GM23248 (cell line): Measurements from ENCODE around the gene SFMBT1. TPM values are rescaled to one million over a fixed set of nuclear protein-coding genes. Genes with fewer than 3 reads are reported as not detected.

ENCODE experiments used
- DNase-seq: peaks from one replicate; pipeline ENCODE4 v3.0.0-alpha.2; 2015
- H2AFZ ChIP-seq: fragments of 200-600 bp; sonication (generic); 2 replicates; pipeline ENCODE4 v1.6.1; 2016; ENCODE audit warnings: antibody characterized with exemption
- H3F3A ChIP-seq: fragments of 200-600 bp; sonication (generic); 2 replicates; pipeline ENCODE4 v1.6.1; 2016; ENCODE audit warnings: mild to moderate bottlenecking, antibody characterized with exemption, mixed run types; ENCODE audit not compliant: insufficient read depth
- H3K27ac ChIP-seq: fragments of 200-600 bp; sonication (generic); 2 replicates; pipeline ENCODE4 v1.5.1; 2016; ENCODE audit warnings: mild to moderate bottlenecking
- H3K27me3 ChIP-seq: fragments of 200-600 bp; sonication (generic); replicated peaks from 2 replicates; pipeline ENCODE4 v1.6.1; 2016; ENCODE audit warnings: mild to moderate bottlenecking; ENCODE audit not compliant: insufficient read depth
- H3K36me3 ChIP-seq: fragments of 200-600 bp; sonication (generic); 2 replicates; pipeline ENCODE4 v1.6.1; 2016; ENCODE audit warnings: low read depth, mild to moderate bottlenecking
- H3K4me1 ChIP-seq: fragments of 200-600 bp; sonication (generic); 2 replicates; pipeline ENCODE4 v1.6.1; 2016; ENCODE audit warnings: mild to moderate bottlenecking; ENCODE audit not compliant: insufficient read depth
- H3K4me2 ChIP-seq: fragments of 200-600 bp; sonication (generic); one replicate; pipeline ENCODE4 v1.6.1; 2016; ENCODE audit warnings: mild to moderate bottlenecking; ENCODE audit not compliant: unreplicated experiment
- H3K4me3 ChIP-seq: fragments of 200-600 bp; sonication (generic); 2 replicates; pipeline ENCODE4 v1.5.1; 2016; ENCODE audit warnings: mild to moderate bottlenecking
- H3K79me2 ChIP-seq: fragments of 200-600 bp; sonication (generic); 2 replicates; pipeline ENCODE4 v1.6.1; 2016; ENCODE audit warnings: mild to moderate bottlenecking; ENCODE audit not compliant: insufficient read depth
- H3K9ac ChIP-seq: fragments of 200-600 bp; sonication (generic); 2 replicates; pipeline ENCODE4 v1.6.1; 2016; ENCODE audit warnings: mild to moderate bottlenecking
- H3K9me2 ChIP-seq: fragments of 200-600 bp; sonication (generic); 2 replicates; pipeline ENCODE4 v1.6.1; 2016; ENCODE audit warnings: mixed run types, mild to moderate bottlenecking, moderate library complexity; ENCODE audit not compliant: insufficient read depth
- H3K9me3 ChIP-seq: fragments of 200-600 bp; sonication (generic); one replicate; pipeline ENCODE4 v1.6.1; 2017; ENCODE audit warnings: low read depth
- H4K20me1 ChIP-seq: fragments of 200-600 bp; sonication (generic); 2 replicates; pipeline ENCODE4 v1.6.0; 2016; ENCODE audit not compliant: insufficient read depth
- EZH2 ChIP-seq: fragments of 200-600 bp; sonication (generic); IDR thresholded peaks from 2 replicates; pipeline ENCODE4 v1.6.1; 2018; ENCODE audit warnings: antibody characterized with exemption, mild to moderate bottlenecking; ENCODE audit not compliant: insufficient read depth, poor library complexity, severe bottlenecking
- EZH2phosphoT487 ChIP-seq: fragments of 200-600 bp; sonication (generic); IDR thresholded peaks from 2 replicates; pipeline ENCODE4 v1.6.1; 2018; ENCODE audit warnings: antibody characterized with exemption, moderate library complexity, mild to moderate bottlenecking, low read depth; ENCODE audit not compliant: insufficient read depth
- WGBS, 2 experiments: methylation state at CpG; one replicate each; pipeline ENCODE4 v1.1.6; 2015 to 2017; ENCODE audit warnings: low lambda C conversion rate in 2 of 2, low coverage in 1 of 2; ENCODE audit errors: missing lambda C conversion rate in 2 of 2; 5-methylcytosine and 5-hydroxymethylcytosine counted together
- in situ Hi-C: fragments of 300-500 bp; cut with MboI; formaldehyde crosslinking; loops from 2 replicates; pipeline ENCODE4 v1.15.0; 2020
- polyA plus RNA-seq: library from polyadenylated mRNA; unstranded; fragments of >200 nt; fragmentation: Nextera tagmentation; extraction: Ambion mirVana; gene quantifications from 2 replicates; pipeline ENCODE4 v1.2.1, GENCODE V29; 2016
- total RNA-seq: library from RNA; depleted of rRNA; stranded (reverse); fragments of >200 nt; shearing (Covaris generic); gene quantifications from 2 replicates; pipeline ENCODE4 v1.2.3, GENCODE V29; 2014

SFMBT1 gene
- total and polyA plus RNA-seq, 2 experiments from 2014 or later = 2.3 to 2.6 TPM

DNA sequence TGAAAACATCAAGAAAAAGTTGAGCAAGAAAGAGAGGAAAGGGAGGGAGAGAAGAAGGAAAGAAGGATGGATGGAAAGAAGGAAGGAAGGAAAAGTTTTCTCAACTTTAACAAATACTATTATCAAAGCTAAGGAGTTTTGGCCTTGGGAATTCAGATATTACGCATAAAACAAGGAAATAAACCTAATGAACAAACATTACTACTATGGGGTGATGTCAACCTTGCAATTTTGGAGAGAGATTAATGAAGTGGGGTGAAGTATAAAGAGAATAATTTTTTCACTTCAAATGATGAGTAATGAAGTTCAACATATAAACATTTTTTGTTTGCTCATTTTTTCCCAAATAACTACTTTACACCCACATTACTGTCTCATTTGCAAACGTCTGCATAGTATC, 55.2 kb downstream of the SFMBT1 start:
- WGBS, 2 experiments = 57 to 63% methylated on average over 2 of the region's 2 CpGs
- Histone ChIP-seq H3K4me3 (no peak overlapping the region), H3K4me2 (no peak overlapping the region), H3K9me3 (no peaks in the 10 kb centered on the region), H3K27me3 (no peaks in the 10 kb centered on the region), H3K79me2 (no peaks in the 10 kb centered on the region), H3K9ac (no peak overlapping the region), H3K9me2 (no peaks in the 10 kb centered on the region), H3F3A (no peaks in the 10 kb centered on the region), H2AFZ (no peak overlapping the region), H3K36me3 (no peaks in the 10 kb centered on the region), H4K20me1 (no peaks in the 10 kb centered on the region), H3K4me1 (no peaks in the 10 kb centered on the region), H3K27ac (no peak overlapping the region)
- no peak for DNase-seq
- no peak for TF ChIP-seq EZH2
- no peak for TF ChIP-seq EZH2phosphoT487
- in situ Hi-C loops = no loop called here

DNA sequence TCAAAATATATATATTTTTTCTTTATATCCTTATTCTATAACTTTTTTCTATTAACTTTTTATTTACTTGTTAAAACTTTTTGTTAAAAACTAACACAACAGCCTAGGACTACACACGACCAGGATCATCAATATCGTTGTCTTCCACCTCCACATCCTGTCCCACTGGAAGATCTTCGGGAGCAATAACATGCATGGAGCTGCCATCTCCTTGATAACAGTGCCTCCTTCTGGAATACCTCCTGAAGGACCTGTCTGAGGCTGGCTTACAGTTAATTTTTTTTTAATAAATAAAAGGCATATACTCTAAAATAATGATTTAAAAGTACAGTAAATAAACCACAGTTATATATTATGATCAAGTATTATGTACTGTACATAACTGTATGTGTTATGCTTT, 58.9 kb downstream of the SFMBT1 start:
- Histone ChIP-seq H3K36me3 (no peaks in the 10 kb centered on the region), H3K27ac (no peak overlapping the region), H3K4me3 (no peak overlapping the region), H3K79me2 (no peaks in the 10 kb centered on the region), H3K4me2 (no peak overlapping the region), H4K20me1 (no peaks in the 10 kb centered on the region), H3K9me2 (no peaks in the 10 kb centered on the region), H3K9me3 (no peaks in the 10 kb centered on the region), H2AFZ (no peak overlapping the region), H3K9ac (no peak overlapping the region), H3K27me3 (no peaks in the 10 kb centered on the region), H3F3A (no peaks in the 10 kb centered on the region), H3K4me1 (no peaks in the 10 kb centered on the region)
- peak; percentile 55 for DNase-seq
- TF ChIP-seq EZH2 (no peak), EZH2phosphoT487 (no peak)
- 37 to 39% methylated on average over 3 of the region's 3 CpGs for WGBS, 2 experiments
- in situ Hi-C loops = no loop called here

DNA sequence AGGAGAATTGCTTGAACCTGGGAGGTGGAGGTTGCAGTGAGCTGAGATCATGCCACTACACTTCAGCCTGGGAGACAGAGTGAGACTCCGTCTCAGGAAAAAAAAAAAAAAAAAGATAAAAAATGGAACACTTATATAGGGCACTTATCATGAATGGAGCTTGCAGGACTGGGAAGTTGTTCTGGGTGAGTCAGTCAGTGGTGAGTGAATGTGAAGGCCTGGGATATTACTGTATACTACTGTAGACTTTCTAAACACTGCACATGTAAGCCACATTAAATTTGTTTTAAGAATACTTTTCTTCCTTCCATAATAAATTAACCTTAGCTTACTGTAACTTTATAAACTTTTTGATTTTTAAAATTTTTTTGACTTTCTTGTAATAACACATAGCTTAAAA, 59.8 kb downstream of the SFMBT1 start:
- Histone ChIP-seq H3K79me2 (no peaks in the 10 kb centered on the region), H3K4me3 (no peak overlapping the region), H3K9ac (no peak overlapping the region), H3K27me3 (no peaks in the 10 kb centered on the region), H3K9me3 (no peaks in the 10 kb centered on the region), H3K36me3 (no peaks in the 10 kb centered on the region), H3F3A (no peaks in the 10 kb centered on the region), H3K4me2 (no peak overlapping the region), H3K4me1 (no peaks in the 10 kb centered on the region), H4K20me1 (no peaks in the 10 kb centered on the region), H3K9me2 (no peaks in the 10 kb centered on the region), H2AFZ (no peak overlapping the region), H3K27ac (no peak overlapping the region)
- 67 to 100% methylated on average over 1 of the region's 1 CpG for WGBS, 2 experiments
- in situ Hi-C loops = no loop called here
- peak; percentile 47 for DNase-seq
- TF ChIP-seq EZH2phosphoT487 (no peak), EZH2 (no peak)

DNA sequence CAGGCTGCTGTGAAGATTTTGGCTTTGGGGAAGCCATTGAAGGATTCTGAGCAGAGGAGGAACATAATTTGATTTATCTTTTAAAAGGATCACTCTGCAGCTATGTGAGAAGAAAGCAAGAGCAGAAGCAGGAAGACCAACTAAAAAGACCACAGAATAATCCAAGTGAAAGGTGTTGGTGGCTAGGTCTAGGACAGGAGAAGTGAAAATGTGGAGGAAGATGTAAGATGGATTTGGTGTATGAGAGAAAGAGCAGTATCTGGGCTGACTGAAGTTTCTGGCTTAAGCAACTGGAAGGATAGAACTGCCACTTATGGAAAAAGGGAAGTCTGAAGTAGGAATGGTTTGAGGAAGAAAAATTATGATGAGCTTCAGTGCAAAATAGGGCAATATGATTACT, 62.0 kb downstream of the SFMBT1 start:
- in situ Hi-C loops = no loop called here
- TF ChIP-seq EZH2phosphoT487 (no peak), EZH2 (no peak)
- no peak overlapping the region for H3K27ac ChIP-seq
- no peaks in the 10 kb centered on the region for H3K9me3 ChIP-seq
- no peaks in the 10 kb centered on the region for H3K79me2 ChIP-seq
- no peak for DNase-seq
- no peak overlapping the region for H2AFZ ChIP-seq
- no peaks in the 10 kb centered on the region for H3K9me2 ChIP-seq
- H3K4me1 ChIP-seq = no peaks in the 10 kb centered on the region
- H3K4me3 ChIP-seq = no peak overlapping the region
- no peaks in the 10 kb centered on the region for H3K27me3 ChIP-seq
- no peak overlapping the region for H3K9ac ChIP-seq
- no peaks in the 10 kb centered on the region for H3F3A ChIP-seq
- no peaks in the 10 kb centered on the region for H4K20me1 ChIP-seq
- H3K4me2 ChIP-seq = no peak overlapping the region
- no peaks in the 10 kb centered on the region for H3K36me3 ChIP-seq

DNA sequence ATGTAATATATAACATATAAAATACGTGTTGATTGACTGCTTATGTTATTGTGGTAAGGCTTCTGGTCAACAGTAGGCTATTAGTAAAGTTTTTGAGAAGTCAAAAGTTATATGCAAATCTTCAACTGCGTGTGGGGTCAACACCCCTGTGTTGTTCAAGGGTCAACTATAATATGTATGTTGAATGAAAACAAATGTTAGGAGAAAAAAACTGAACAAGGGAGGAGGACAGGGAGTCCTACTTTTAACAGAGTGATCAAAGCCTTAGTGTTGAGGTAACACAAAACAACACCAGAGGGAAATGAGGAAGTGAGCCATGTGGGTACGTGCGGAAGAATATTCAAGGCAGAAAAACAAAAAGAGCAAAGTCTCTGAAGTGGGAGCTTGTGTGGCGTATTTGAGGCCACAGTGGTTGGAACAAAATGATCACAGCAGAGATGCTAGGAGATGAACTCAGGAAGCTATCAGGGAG, 62.5 kb downstream of the SFMBT1 start:
- Histone ChIP-seq H3K4me1 (no peaks in the 10 kb centered on the region), H3K36me3 (no peaks in the 10 kb centered on the region), H4K20me1 (no peaks in the 10 kb centered on the region), H3K9me3 (no peaks in the 10 kb centered on the region), H3F3A (no peaks in the 10 kb centered on the region), H3K79me2 (no peaks in the 10 kb centered on the region), H3K4me2 (no peak overlapping the region), H3K9me2 (no peaks in the 10 kb centered on the region), H3K27me3 (no peaks in the 10 kb centered on the region), H3K27ac (no peak overlapping the region), H3K9ac (no peak overlapping the region), H2AFZ (no peak overlapping the region), H3K4me3 (no peak overlapping the region)
- TF ChIP-seq EZH2 (no peak), EZH2phosphoT487 (no peak)
- WGBS, 2 experiments = 80 to 83% methylated on average over 5 of the region's 5 CpGs
- in situ Hi-C loops = no loop called here
- no peak for DNase-seq
